Caco-2 (cell line): ENCODE results near the gene IPO9. TPM values are rescaled to one million over a fixed set of nuclear protein-coding genes. Genes with fewer than 3 reads are reported as not detected.

ENCODE experiments used
- BruUV-seq: library from RNA; stranded (reverse); fragments of 400-500 nt; replicated peaks from 2 replicates; lab custom pipeline; 2021; lab: Mats Ljungman, UMichigan
- CTCF ChIA-PET: fragments of 300-600 bp; sonication (Branson Sonifier 250); formaldehyde crosslinking; loops from one replicate; lab custom pipeline; 2022; ENCODE audit warnings: antibody characterized with exemption; lab: Charles Lee
- POLR2A ChIA-PET: fragments of 300-600 bp; sonication (Branson Sonifier 250); formaldehyde crosslinking; loops from one replicate; lab custom pipeline; 2022; ENCODE audit warnings: antibody characterized with exemption; lab: Charles Lee
- DNase-seq, 2 experiments: peaks; one replicate each; pipeline versions ENCODE4 v3.0.0 to v3.0.0-alpha.2; 2020 to 2022
- H3K27me3 ChIP-seq: replicated peaks from 2 replicates; pipeline ENCODE4 v1.6.0; 2011; ENCODE audit warnings: low read length; ENCODE audit not compliant: control insufficient read depth, insufficient read depth
- H3K36me3 ChIP-seq: 2 replicates; pipeline ENCODE4 v1.5.1; 2011; ENCODE audit warnings: low read length; ENCODE audit not compliant: control insufficient read depth, insufficient read depth
- H3K4me1 ChIP-seq: fragments of 250-450 bp; sonication (Bioruptor Pico); 2 replicates; pipeline ENCODE4 v1.5.1; 2020; ENCODE audit warnings: mild to moderate bottlenecking
- H3K4me3 ChIP-seq: 2 replicates; pipeline ENCODE4 v1.5.1; 2011; ENCODE audit warnings: low read depth, mild to moderate bottlenecking, control low read depth, low read length
- H3K9me3 ChIP-seq: fragments of 250-450 bp; sonication (Bioruptor Pico); 2 replicates; pipeline ENCODE4 v1.5.1; 2020; ENCODE audit warnings: mild to moderate bottlenecking, moderate library complexity
- H3K27ac Mint-ChIP-seq: one replicate; pipeline ENCODE4 v1.8.0; 2022; ENCODE audit warnings: mixed read lengths; ENCODE audit not compliant: unreplicated experiment
- H3K27me3 Mint-ChIP-seq: one replicate; pipeline ENCODE4 v1.8.0; 2022; ENCODE audit warnings: mixed read lengths; ENCODE audit not compliant: insufficient read depth, unreplicated experiment
- H3K36me3 Mint-ChIP-seq: one replicate; pipeline ENCODE4 v1.8.0; 2022; ENCODE audit warnings: mild to moderate bottlenecking, mixed read lengths; ENCODE audit not compliant: insufficient read depth, unreplicated experiment
- H3K4me1 Mint-ChIP-seq: one replicate; pipeline ENCODE4 v1.8.0; 2022; ENCODE audit warnings: low read depth, mixed read lengths; ENCODE audit not compliant: unreplicated experiment
- H3K4me3 Mint-ChIP-seq: one replicate; pipeline ENCODE4 v1.8.0; 2022; ENCODE audit warnings: mild to moderate bottlenecking, moderate library complexity, mixed read lengths; ENCODE audit not compliant: unreplicated experiment
- H3K9me3 Mint-ChIP-seq: one replicate; pipeline ENCODE4 v1.8.0; 2022; ENCODE audit warnings: mixed read lengths; ENCODE audit not compliant: unreplicated experiment
- intact Hi-C: fragments of 100-400 bp; cut with micrococcal nuclease; formaldehyde crosslinking; loops from one replicate; pipeline ENCODE4 v1.10.0; 2022; ENCODE audit not compliant: unreplicated experiment
- total RNA-seq: library from RNA; stranded (reverse); gene quantifications from 2 replicates; pipeline ENCODE4 v1.2.3, GENCODE V29; 2022
- TF ChIP-seq, protein P1 (sequence below), 2 experiments: fragments of 200-600 bp in 1 of 2; IDR thresholded peaks; 1 replicate in 1 of 2; 2 replicates in 1 of 2; pipeline versions ENCODE4 v1.5.1 to v1.8.0; 2011 to 2022; ENCODE audit warnings: antibody characterized with exemption in 1 of 2, control low read depth in 1 of 2, inconsistent platforms in 1 of 2, low read depth in 1 of 2, low read length in 1 of 2, mild to moderate bottlenecking in 1 of 2, moderate library complexity in 1 of 2; ENCODE audit not compliant: insufficient read depth in 1 of 2, severe bottlenecking in 1 of 2, unreplicated experiment in 1 of 2

IPO9 gene
- total RNA-seq, 1 experiment from 2014 or later, result 107 TPM

DNA sequence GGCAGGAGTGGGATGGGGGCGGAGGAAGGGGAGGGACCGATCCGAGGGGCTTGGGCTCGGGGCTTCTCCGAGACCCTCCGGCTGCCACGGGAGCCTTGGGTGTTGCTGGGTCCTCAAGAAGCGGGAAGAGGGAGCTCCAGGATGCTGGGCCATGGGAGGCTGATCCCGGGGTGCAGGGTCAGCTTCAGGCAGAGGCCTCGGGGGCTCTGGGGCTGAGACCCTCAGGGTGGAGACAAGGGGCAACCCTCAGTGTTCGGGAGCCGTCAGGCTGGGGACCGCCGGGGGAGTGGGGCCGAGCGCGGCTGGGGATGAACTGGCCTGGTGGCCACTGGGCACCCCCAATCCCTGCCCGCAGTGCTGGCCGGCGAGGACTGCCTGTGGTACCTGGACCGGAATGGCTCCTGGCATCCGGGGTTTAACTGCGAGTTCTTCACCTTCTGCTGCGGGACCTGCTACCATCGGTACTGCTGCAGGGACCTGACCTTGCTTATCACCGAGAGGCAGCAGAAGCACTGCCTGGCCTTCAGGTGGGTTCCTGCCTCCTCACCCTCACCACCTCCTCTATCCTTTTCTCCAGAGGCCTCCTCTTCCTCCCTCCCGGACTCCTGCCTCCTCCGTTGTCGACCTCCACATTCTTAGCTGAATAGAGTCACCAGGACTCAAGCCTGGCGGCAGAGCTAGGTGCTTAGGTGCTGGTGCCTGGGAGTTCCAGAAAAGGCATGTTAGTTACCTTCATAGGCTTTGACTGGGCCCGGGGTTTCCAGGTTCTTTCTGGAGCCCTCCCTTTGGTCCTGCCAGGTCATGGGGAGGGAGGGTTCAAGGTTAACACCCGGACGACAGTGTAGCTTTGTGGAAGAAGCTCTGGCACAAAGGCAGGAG is 60.4 kb downstream of the IPO9 start:
- no peaks in the 10 kb centered on the region for H3K9me3 ChIP-seq
- no peaks in the 10 kb centered on the region for H3K27me3 ChIP-seq
- H3K4me3 ChIP-seq, result peak overlapping the region; percentile 44
- no TSS peak for BruUV-seq
- no peak for DNase-seq
- ChIA-PET POLR2A (no interaction called here), CTCF (no interaction called here)
- H3K36me3 ChIP-seq, result no peaks in the 10 kb centered on the region
- TF ChIP-seq, protein P1, sequence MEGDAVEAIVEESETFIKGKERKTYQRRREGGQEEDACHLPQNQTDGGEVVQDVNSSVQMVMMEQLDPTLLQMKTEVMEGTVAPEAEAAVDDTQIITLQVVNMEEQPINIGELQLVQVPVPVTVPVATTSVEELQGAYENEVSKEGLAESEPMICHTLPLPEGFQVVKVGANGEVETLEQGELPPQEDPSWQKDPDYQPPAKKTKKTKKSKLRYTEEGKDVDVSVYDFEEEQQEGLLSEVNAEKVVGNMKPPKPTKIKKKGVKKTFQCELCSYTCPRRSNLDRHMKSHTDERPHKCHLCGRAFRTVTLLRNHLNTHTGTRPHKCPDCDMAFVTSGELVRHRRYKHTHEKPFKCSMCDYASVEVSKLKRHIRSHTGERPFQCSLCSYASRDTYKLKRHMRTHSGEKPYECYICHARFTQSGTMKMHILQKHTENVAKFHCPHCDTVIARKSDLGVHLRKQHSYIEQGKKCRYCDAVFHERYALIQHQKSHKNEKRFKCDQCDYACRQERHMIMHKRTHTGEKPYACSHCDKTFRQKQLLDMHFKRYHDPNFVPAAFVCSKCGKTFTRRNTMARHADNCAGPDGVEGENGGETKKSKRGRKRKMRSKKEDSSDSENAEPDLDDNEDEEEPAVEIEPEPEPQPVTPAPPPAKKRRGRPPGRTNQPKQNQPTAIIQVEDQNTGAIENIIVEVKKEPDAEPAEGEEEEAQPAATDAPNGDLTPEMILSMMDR (IDR thresholded peaks at IDR 0.05; ENCODE audit: insufficient read depth in 1 of 2, low read depth in 1 of 2, low read length in 1 of 2, severe bottlenecking in 1 of 2, unreplicated experiment in 1 of 2), result no peak
- H3K4me1 ChIP-seq, result peaks cover 11% of the 10 kb centered on the region
- H3K4me3 Mint-ChIP-seq, result peak overlapping the region; percentile 36
- H3K27ac Mint-ChIP-seq, result no peak overlapping the region
- peaks cover 13% of the 10 kb centered on the region for H3K4me1 Mint-ChIP-seq
- intact Hi-C loops, result no loop called here
- no peaks in the 10 kb centered on the region for H3K36me3 Mint-ChIP-seq
- H3K9me3 Mint-ChIP-seq, result no peaks in the 10 kb centered on the region
- H3K27me3 Mint-ChIP-seq, result no peaks in the 10 kb centered on the region

DNA sequence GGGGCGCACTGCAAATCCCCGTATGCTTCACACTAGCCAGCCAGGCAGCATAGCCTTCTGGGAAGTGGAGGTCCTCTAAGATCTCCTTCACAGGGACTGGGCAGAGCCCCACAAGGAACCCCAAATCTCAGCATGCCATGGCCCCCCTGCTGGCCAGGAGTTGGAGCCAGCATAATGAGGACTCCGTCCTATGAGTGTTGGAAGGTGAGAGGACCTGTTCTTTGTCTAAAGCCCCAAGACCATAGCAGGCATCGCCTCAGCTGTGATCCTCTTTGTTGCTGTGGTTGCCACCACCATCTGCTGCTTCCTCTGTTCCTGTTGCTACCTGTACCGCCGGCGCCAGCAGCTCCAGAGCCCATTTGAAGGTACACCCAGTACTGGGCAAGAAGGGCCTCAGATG is 61.3 kb downstream of the IPO9 start:
- Mint-ChIP-seq H3K27me3 (no peaks in the 10 kb centered on the region), H3K27ac (no peak overlapping the region), H3K4me1 (peaks cover 10% of the 10 kb centered on the region), H3K36me3 (no peaks in the 10 kb centered on the region), H3K9me3 (no peaks in the 10 kb centered on the region), H3K4me3 (no peak overlapping the region)
- Histone ChIP-seq H3K36me3 (no peaks in the 10 kb centered on the region), H3K4me1 (peaks cover 8% of the 10 kb centered on the region), H3K4me3 (no peak overlapping the region), H3K9me3 (no peaks in the 10 kb centered on the region), H3K27me3 (no peaks in the 10 kb centered on the region)
- no TSS peak for BruUV-seq
- DNase-seq, result no peak
- TF ChIP-seq, protein P1 (IDR thresholded peaks at IDR 0.05; ENCODE audit: insufficient read depth in 1 of 2, low read depth in 1 of 2, low read length in 1 of 2, severe bottlenecking in 1 of 2, unreplicated experiment in 1 of 2), result no peak
- intact Hi-C loops, result no loop called here
- CTCF ChIA-PET, result no interaction called here
- POLR2A ChIA-PET, result no interaction called here

DNA sequence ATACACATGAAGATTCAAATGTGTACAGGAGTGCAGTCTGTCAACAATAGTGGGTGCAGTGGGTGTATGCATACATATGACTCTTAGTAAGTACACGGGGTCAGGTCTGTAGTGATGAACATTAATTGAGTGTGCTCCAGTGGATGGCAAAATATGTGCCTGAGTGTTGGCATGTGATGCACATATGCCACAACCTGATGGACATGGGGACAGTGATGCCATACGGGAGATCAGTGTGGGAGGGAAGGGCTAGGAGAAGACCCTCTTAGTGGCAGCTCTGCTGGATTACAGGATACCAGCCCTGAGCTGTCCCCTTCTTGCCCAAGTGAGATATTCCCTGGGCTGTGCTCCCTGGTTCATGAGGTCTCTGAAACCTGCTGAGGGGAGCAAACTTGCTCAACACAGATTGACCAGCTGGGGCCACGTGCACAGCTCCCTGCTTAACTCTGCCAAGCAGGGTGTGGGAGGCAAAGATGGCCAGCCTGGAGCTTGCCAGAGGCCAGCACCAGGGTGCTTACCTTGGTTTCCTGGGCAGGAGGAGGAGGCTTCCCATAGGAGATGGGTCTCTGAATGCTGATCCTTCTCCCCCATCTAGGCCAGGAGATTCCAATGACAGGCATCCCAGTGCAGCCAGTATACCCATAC is 62.0 kb downstream of the IPO9 start:
- Histone ChIP-seq H3K4me3 (no peak overlapping the region), H3K36me3 (no peaks in the 10 kb centered on the region), H3K9me3 (no peaks in the 10 kb centered on the region), H3K4me1 (peaks cover 1% of the 10 kb centered on the region; the same call in 1 of the 2 replicates), H3K27me3 (no peaks in the 10 kb centered on the region)
- no TSS peak for BruUV-seq
- Mint-ChIP-seq H3K4me1 (peaks cover 6% of the 10 kb centered on the region), H3K9me3 (no peaks in the 10 kb centered on the region), H3K27ac (no peak overlapping the region), H3K4me3 (no peak overlapping the region), H3K36me3 (no peaks in the 10 kb centered on the region), H3K27me3 (no peaks in the 10 kb centered on the region)
- ChIA-PET CTCF (no interaction called here), POLR2A (no interaction called here)
- DNase-seq, result no peak
- TF ChIP-seq, protein P1 (IDR thresholded peaks at IDR 0.05; ENCODE audit: insufficient read depth in 1 of 2, low read depth in 1 of 2, low read length in 1 of 2, severe bottlenecking in 1 of 2, unreplicated experiment in 1 of 2), result no peak
- intact Hi-C loops, result no loop called here
